Muscle of leg (tissue), 11 donors: ENCODE measurements around the gene KDM4C. TPM values are rescaled to one million over a fixed set of nuclear protein-coding genes. Genes with fewer than 3 reads are reported as not detected.
A peak's percentile ranks its signal among the peaks of the same experiment; 100 is the strongest.
"Not testable (repeated sequence)": the region's sequence is repeated elsewhere in the genome, so short reads cannot be mapped to it uniquely, and the experiment has no call there.

ENCODE experiments used
- DNase-seq: peaks from one replicate; pipeline ENCODE4 v3.0.0; 2013
- H3K27ac ChIP-seq: one replicate; pipeline ENCODE4 v1.5.1; 2013; ENCODE audit warnings: mild to moderate bottlenecking, low read length, control low read depth
- H3K27me3 ChIP-seq: one replicate; pipeline ENCODE4 v1.6.1; 2013; ENCODE audit warnings: low read length; ENCODE audit not compliant: control insufficient read depth, insufficient read depth
- H3K36me3 ChIP-seq: one replicate; pipeline ENCODE4 v1.6.1; 2013; ENCODE audit warnings: low read length; ENCODE audit not compliant: control insufficient read depth, insufficient read depth
- H3K4me1 ChIP-seq: one replicate; pipeline ENCODE4 v1.6.1; 2013; ENCODE audit warnings: low read length; ENCODE audit not compliant: control insufficient read depth, insufficient read depth
- H3K4me3 ChIP-seq: one replicate; pipeline ENCODE4 v1.5.1; 2013; ENCODE audit warnings: low read length, control low read depth
- H3K9me3 ChIP-seq: replicated peaks from 2 replicates; pipeline ENCODE4 v1.6.1; 2013; ENCODE audit warnings: low read depth, low read length; ENCODE audit not compliant: control insufficient read depth
- WGBS: methylation state at CpG from one replicate; pipeline ENCODE4 v1.1.5; 2013; ENCODE audit warnings: missing lambda C conversion rate; ENCODE audit not compliant: insufficient coverage; 5-methylcytosine and 5-hydroxymethylcytosine counted together
- polyA plus RNA-seq, 8 donors: library from polyadenylated mRNA; unstranded; fragments of 120-200 nt; gene quantifications; one replicate each; pipeline versions ENCODE4 v1.2.1 to v1.2.3, GENCODE V29; 2013; ENCODE audit warnings: inconsistent platforms in 1 of 8, low replicate concordance in 1 of 8; ENCODE audit not compliant: insufficient read length in 8 of 8, insufficient read depth in 1 of 8
- total RNA-seq: library from RNA; stranded (reverse); fragments of 120-200 nt; gene quantifications from one replicate; pipeline ENCODE4 v1.2.4, GENCODE V29; 2013

The KDM4C gene
- total and polyA plus RNA-seq, 9 donors = 10.1 to 19.0 (median 11.2) TPM

GRCh38 chr9:6779417-6780241 lies 21.9 kb downstream of the KDM4C start:
- H3K36me3 ChIP-seq = no peaks in the 10 kb centered on the region
- no peaks in the 10 kb centered on the region for H3K4me1 ChIP-seq
- no peak overlapping the region for H3K27ac ChIP-seq
- 100% methylated on average over 1 of the region's 3 CpGs for WGBS
- no peak for DNase-seq
- H3K4me3 ChIP-seq = no peak overlapping the region
- H3K27me3 ChIP-seq = no peaks in the 10 kb centered on the region
- no peaks in the 10 kb centered on the region for H3K9me3 ChIP-seq

- Histone ChIP-seq H3K4me1 (no peaks in the 10 kb centered on the region), H3K9me3 (no peaks in the 10 kb centered on the region), H3K4me3 (no peak overlapping the region), H3K27ac (no peak overlapping the region), H3K27me3 (no peaks in the 10 kb centered on the region), H3K36me3 (no peaks in the 10 kb centered on the region)
- WGBS = 67% methylated on average over 1 of the region's 4 CpGs
- DNase-seq = no peak
These were observed 22.9 kb downstream of the KDM4C start for GRCh38 chr9:6780690-6781089.

- H3K4me3 ChIP-seq = no peak overlapping the region
- H3K27me3 ChIP-seq = no peaks in the 10 kb centered on the region
- WGBS = no CpG with 5 or more reads among the region's 2 CpGs
- no peaks in the 10 kb centered on the region for H3K9me3 ChIP-seq
- peak; percentile 12 for DNase-seq
- no peak overlapping the region for H3K27ac ChIP-seq
- no peaks in the 10 kb centered on the region for H3K36me3 ChIP-seq
- no peaks in the 10 kb centered on the region for H3K4me1 ChIP-seq
These were observed 23.7 kb downstream of the KDM4C start for GRCh38 chr9:6781476-6781875.

- no peaks in the 10 kb centered on the region for H3K36me3 ChIP-seq
- H3K27me3 ChIP-seq = no peaks in the 10 kb centered on the region
- H3K4me3 ChIP-seq = no peak overlapping the region
- H3K4me1 ChIP-seq = no peaks in the 10 kb centered on the region
- peak; percentile 9 for DNase-seq
- no peaks in the 10 kb centered on the region for H3K9me3 ChIP-seq
- 77% methylated on average over 2 of the region's 6 CpGs for WGBS
- H3K27ac ChIP-seq = no peak overlapping the region
These were observed 24.6 kb downstream of the KDM4C start for GRCh38 chr9:6782345-6782744.

- H3K36me3 ChIP-seq = no peaks in the 10 kb centered on the region
- 86% methylated on average over 1 of the region's 3 CpGs for WGBS
- H3K4me1 ChIP-seq = no peaks in the 10 kb centered on the region
- H3K27ac ChIP-seq = no peak overlapping the region
- no peaks in the 10 kb centered on the region for H3K9me3 ChIP-seq
- no peak for DNase-seq
- H3K4me3 ChIP-seq = no peak overlapping the region
- no peaks in the 10 kb centered on the region for H3K27me3 ChIP-seq
These were observed 25.2 kb downstream of the KDM4C start for GRCh38 chr9:6782981-6783380.

- Histone ChIP-seq H3K27me3 (no peaks in the 10 kb centered on the region), H3K36me3 (no peaks in the 10 kb centered on the region), H3K4me3 (no peak overlapping the region), H3K9me3 (no peaks in the 10 kb centered on the region), H3K4me1 (no peaks in the 10 kb centered on the region), H3K27ac (no peak overlapping the region)
- WGBS = 100% methylated on average over 1 of the region's 1 CpG
- no peak for DNase-seq
These were observed 26.0 kb downstream of the KDM4C start for GRCh38 chr9:6783753-6784152.

GRCh38 chr9:6785682-6786081 lies 27.9 kb downstream of the KDM4C start:
- Histone ChIP-seq H3K9me3 (no peaks in the 10 kb centered on the region), H3K4me1 (no peaks in the 10 kb centered on the region), H3K27ac (no peak overlapping the region), H3K4me3 (no peak overlapping the region), H3K27me3 (no peaks in the 10 kb centered on the region), H3K36me3 (no peaks in the 10 kb centered on the region)
- no peak for DNase-seq
- WGBS = no CpG with 5 or more reads among the region's 1 CpG

- Histone ChIP-seq H3K9me3 (no peaks in the 10 kb centered on the region), H3K27ac (no peak overlapping the region), H3K4me3 (no peak overlapping the region), H3K4me1 (no peaks in the 10 kb centered on the region), H3K27me3 (no peaks in the 10 kb centered on the region), H3K36me3 (peaks cover 3% of the 10 kb centered on the region)
- no peak for DNase-seq
- 81% methylated on average over 3 of the region's 3 CpGs for WGBS
These were observed 30.0 kb downstream of the KDM4C start for GRCh38 chr9:6787793-6788161.

- no peaks in the 10 kb centered on the region for H3K9me3 ChIP-seq
- H3K4me3 ChIP-seq = no peak overlapping the region
- H3K27ac ChIP-seq = no peak overlapping the region
- H3K4me1 ChIP-seq = no peaks in the 10 kb centered on the region
- 37% methylated on average over 6 of the region's 8 CpGs for WGBS
- no peak for DNase-seq
- H3K27me3 ChIP-seq = no peaks in the 10 kb centered on the region
- peaks cover 6% of the 10 kb centered on the region for H3K36me3 ChIP-seq
These were observed 30.6 kb downstream of the KDM4C start for GRCh38 chr9:6788162-6789016.

- not testable (repeated sequence) for H3K27me3 ChIP-seq, H3K4me3 ChIP-seq, H3K4me1 ChIP-seq, H3K36me3 ChIP-seq, H3K9me3 ChIP-seq, DNase-seq, H3K27ac ChIP-seq
- WGBS = 100% methylated on average over 3 of the region's 9 CpGs
These were observed 31.2 kb downstream of the KDM4C start for GRCh38 chr9:6789017-6789338.
